GM12878 (cell line): ENCODE results near the gene ZNF429.

ENCODE experiments used
- CEBPB ChIP-seq, 2 experiments: fragments of 150-350 bp in 1 of 2; IDR thresholded peaks; 2 replicates each; pipeline ENCODE4 v1.6.1; 2012 to 2014; ENCODE audit warnings: low read depth in 2 of 2, low read length in 2 of 2, borderline replicate concordance in 1 of 2, inconsistent platforms in 1 of 2
- CHD2 ChIP-seq: IDR thresholded peaks from 2 replicates; pipeline ENCODE4 v1.6.1; 2011; ENCODE audit warnings: low read depth, low read length, improper control_type of control experiment, borderline replicate concordance
- DPF2 ChIP-seq: fragments of 450-650 bp; IDR thresholded peaks from 2 replicates; pipeline ENCODE4 v1.6.1; 2017; ENCODE audit warnings: mild to moderate bottlenecking
- FOXM1 ChIP-seq: IDR thresholded peaks from 2 replicates; pipeline ENCODE4 v1.6.1; 2012; ENCODE audit warnings: low read depth, mild to moderate bottlenecking, inconsistent platforms, low read length, moderate library complexity
- POLR2A ChIP-seq: IDR thresholded peaks from 2 replicates; pipeline ENCODE4 v1.6.1; 2011; ENCODE audit warnings: low read depth, mild to moderate bottlenecking, low read length
- SRF ChIP-seq, 2 experiments: IDR thresholded peaks; 2 replicates each; pipeline ENCODE4 v1.6.1; 2011; ENCODE audit warnings: low read depth in 2 of 2, low read length in 2 of 2, mild to moderate bottlenecking in 1 of 2, moderate library complexity in 1 of 2
- TF ChIP-seq, protein P1 (sequence below): IDR thresholded peaks from 2 replicates; pipeline ENCODE4 v1.6.1; 2012; ENCODE audit warnings: mild to moderate bottlenecking, low read depth, low read length
- TF ChIP-seq, protein P2 (sequence below): IDR thresholded peaks from 2 replicates; pipeline ENCODE4 v1.6.1; 2011; ENCODE audit warnings: low read depth, low read length, improper control_type of control experiment, borderline replicate concordance
- TF ChIP-seq, protein P3 (sequence below), 3 experiments: IDR thresholded peaks in 2 of 3; conservative IDR thresholded peaks in 1 of 3; 2 replicates each; pipeline ENCODE4 v1.5.1; 2011; ENCODE audit warnings: low read depth in 3 of 3, low read length in 3 of 3, mild to moderate bottlenecking in 3 of 3, control low read depth in 2 of 3, moderate library complexity in 2 of 3, inconsistent platforms in 1 of 3, mixed read lengths in 1 of 3; ENCODE audit not compliant: control insufficient read depth in 2 of 3, insufficient read depth in 1 of 3; ENCODE audit errors: extremely low read depth in 1 of 3
- TF ChIP-seq, protein P4 (sequence below): IDR thresholded peaks from 2 replicates; pipeline ENCODE4 v1.6.1; 2011; ENCODE audit warnings: borderline replicate concordance, low read depth, mild to moderate bottlenecking, moderate library complexity, mixed read lengths, low read length; ENCODE audit not compliant: insufficient read depth; ENCODE audit errors: extremely low read length
- TF ChIP-seq, protein P5 (sequence below): IDR thresholded peaks from 2 replicates; pipeline ENCODE4 v1.6.1; 2012; ENCODE audit warnings: low read depth, low read length, improper control_type of control experiment

DNA sequence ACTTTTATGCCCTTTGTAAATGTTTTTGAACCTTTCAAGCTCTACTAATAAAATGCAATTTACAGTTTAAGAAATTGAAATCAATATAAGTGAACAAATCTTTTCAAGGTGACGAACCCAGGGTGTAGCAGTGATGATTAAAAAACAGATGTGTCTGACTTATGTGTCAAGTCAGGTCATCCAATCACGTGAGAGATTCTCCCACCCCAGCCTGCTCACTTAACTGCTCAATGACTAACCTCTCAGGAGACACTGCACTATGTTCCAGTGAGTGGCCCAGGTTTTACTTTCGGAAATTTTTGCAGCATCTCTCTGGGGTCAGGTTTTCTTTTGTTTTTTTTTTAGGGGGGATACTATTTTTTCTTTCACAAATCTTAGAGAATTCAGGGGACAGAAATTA, 60.7 kb downstream of the ZNF429 start:
- TF ChIP-seq CEBPB (IDR thresholded peaks at IDR 0.05; ENCODE audit: borderline replicate concordance in 1 of 2, low read depth in 2 of 2, low read length in 2 of 2) (no peak), DPF2 (no peak), POLR2A (no peak), SRF (IDR thresholded peaks at IDR 0.05; ENCODE audit: low read depth in 2 of 2, low read length in 2 of 2) (no peak), FOXM1 (no peak), CHD2 (no peak)
- TF ChIP-seq, protein P1, sequence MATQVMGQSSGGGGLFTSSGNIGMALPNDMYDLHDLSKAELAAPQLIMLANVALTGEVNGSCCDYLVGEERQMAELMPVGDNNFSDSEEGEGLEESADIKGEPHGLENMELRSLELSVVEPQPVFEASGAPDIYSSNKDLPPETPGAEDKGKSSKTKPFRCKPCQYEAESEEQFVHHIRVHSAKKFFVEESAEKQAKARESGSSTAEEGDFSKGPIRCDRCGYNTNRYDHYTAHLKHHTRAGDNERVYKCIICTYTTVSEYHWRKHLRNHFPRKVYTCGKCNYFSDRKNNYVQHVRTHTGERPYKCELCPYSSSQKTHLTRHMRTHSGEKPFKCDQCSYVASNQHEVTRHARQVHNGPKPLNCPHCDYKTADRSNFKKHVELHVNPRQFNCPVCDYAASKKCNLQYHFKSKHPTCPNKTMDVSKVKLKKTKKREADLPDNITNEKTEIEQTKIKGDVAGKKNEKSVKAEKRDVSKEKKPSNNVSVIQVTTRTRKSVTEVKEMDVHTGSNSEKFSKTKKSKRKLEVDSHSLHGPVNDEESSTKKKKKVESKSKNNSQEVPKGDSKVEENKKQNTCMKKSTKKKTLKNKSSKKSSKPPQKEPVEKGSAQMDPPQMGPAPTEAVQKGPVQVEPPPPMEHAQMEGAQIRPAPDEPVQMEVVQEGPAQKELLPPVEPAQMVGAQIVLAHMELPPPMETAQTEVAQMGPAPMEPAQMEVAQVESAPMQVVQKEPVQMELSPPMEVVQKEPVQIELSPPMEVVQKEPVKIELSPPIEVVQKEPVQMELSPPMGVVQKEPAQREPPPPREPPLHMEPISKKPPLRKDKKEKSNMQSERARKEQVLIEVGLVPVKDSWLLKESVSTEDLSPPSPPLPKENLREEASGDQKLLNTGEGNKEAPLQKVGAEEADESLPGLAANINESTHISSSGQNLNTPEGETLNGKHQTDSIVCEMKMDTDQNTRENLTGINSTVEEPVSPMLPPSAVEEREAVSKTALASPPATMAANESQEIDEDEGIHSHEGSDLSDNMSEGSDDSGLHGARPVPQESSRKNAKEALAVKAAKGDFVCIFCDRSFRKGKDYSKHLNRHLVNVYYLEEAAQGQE: no peak
- TF ChIP-seq, protein P2, sequence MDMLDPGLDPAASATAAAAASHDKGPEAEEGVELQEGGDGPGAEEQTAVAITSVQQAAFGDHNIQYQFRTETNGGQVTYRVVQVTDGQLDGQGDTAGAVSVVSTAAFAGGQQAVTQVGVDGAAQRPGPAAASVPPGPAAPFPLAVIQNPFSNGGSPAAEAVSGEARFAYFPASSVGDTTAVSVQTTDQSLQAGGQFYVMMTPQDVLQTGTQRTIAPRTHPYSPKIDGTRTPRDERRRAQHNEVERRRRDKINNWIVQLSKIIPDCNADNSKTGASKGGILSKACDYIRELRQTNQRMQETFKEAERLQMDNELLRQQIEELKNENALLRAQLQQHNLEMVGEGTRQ: no peak
- TF ChIP-seq, protein P3, sequence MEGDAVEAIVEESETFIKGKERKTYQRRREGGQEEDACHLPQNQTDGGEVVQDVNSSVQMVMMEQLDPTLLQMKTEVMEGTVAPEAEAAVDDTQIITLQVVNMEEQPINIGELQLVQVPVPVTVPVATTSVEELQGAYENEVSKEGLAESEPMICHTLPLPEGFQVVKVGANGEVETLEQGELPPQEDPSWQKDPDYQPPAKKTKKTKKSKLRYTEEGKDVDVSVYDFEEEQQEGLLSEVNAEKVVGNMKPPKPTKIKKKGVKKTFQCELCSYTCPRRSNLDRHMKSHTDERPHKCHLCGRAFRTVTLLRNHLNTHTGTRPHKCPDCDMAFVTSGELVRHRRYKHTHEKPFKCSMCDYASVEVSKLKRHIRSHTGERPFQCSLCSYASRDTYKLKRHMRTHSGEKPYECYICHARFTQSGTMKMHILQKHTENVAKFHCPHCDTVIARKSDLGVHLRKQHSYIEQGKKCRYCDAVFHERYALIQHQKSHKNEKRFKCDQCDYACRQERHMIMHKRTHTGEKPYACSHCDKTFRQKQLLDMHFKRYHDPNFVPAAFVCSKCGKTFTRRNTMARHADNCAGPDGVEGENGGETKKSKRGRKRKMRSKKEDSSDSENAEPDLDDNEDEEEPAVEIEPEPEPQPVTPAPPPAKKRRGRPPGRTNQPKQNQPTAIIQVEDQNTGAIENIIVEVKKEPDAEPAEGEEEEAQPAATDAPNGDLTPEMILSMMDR (IDR thresholded peaks at IDR 0.05 in 2 of 3, conservative IDR thresholded peaks at IDR 0.05 in 1 of 3; ENCODE audit: control insufficient read depth in 2 of 3, extremely low read depth in 1 of 3, insufficient read depth in 1 of 3, low read depth in 3 of 3, low read length in 3 of 3): no peak
- TF ChIP-seq, protein P4, sequence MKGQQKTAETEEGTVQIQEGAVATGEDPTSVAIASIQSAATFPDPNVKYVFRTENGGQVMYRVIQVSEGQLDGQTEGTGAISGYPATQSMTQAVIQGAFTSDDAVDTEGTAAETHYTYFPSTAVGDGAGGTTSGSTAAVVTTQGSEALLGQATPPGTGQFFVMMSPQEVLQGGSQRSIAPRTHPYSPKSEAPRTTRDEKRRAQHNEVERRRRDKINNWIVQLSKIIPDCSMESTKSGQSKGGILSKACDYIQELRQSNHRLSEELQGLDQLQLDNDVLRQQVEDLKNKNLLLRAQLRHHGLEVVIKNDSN: no peak
- TF ChIP-seq, protein P5, sequence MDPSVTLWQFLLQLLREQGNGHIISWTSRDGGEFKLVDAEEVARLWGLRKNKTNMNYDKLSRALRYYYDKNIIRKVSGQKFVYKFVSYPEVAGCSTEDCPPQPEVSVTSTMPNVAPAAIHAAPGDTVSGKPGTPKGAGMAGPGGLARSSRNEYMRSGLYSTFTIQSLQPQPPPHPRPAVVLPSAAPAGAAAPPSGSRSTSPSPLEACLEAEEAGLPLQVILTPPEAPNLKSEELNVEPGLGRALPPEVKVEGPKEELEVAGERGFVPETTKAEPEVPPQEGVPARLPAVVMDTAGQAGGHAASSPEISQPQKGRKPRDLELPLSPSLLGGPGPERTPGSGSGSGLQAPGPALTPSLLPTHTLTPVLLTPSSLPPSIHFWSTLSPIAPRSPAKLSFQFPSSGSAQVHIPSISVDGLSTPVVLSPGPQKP: no peak
